IMR-90 (cell line): ENCODE results near the gene C10orf95. TPM values are rescaled to one million over a fixed set of nuclear protein-coding genes. Genes with fewer than 3 reads are reported as not detected.

Experiments
- ATAC-seq: fragments of 200-7000 bp; cut with Tn5 transposase; 2 replicates; pipeline ENCODE4 v1.9.1; 2020; ENCODE audit warnings: low read depth, mild to moderate bottlenecking, moderate library complexity
- BruUV-seq: library from RNA; stranded (reverse); fragments of 400-500 nt; replicated peaks from 2 replicates; lab custom pipeline; 2021; lab: Mats Ljungman, UMichigan
- CTCF ChIA-PET: fragments of 300-600 bp; formaldehyde crosslinking; extraction: SDS; loops from one replicate; lab custom pipeline; 2021; ENCODE audit warnings: antibody characterized with exemption; lab: Yijun Ruan, JAX
- POLR2A ChIA-PET: fragments of 300-600 bp; sonication (Branson Sonifier 250); formaldehyde crosslinking; loops from one replicate; lab custom pipeline; 2022; ENCODE audit warnings: antibody characterized with exemption; ENCODE audit not compliant: unreplicated experiment; lab: Charles Lee
- DNase-seq: peaks from one replicate; pipeline ENCODE4 v3.0.0; 2013
- H2AFZ ChIP-seq: replicated peaks from 2 replicates; pipeline ENCODE3; 2013; ENCODE audit warnings: low read length, mild to moderate bottlenecking; ENCODE audit not compliant: poor library complexity
- H2AK5ac ChIP-seq: 2 replicates; pipeline ENCODE4 v1.6.1; 2013; ENCODE audit warnings: low read depth, low read length, inconsistent platforms
- H2AK9ac ChIP-seq: replicated peaks from 2 replicates; pipeline ENCODE3; 2013; ENCODE audit warnings: mild to moderate bottlenecking, low read depth, low read length, moderate library complexity; ENCODE audit not compliant: poor library complexity
- H2BK120ac ChIP-seq: 2 replicates; pipeline ENCODE4 v1.6.1; 2013; ENCODE audit warnings: low read depth, low read length, inconsistent platforms
- H2BK15ac ChIP-seq: 3 replicates; pipeline ENCODE4 v1.6.1; 2013; ENCODE audit warnings: low read depth, low read length, inconsistent platforms
- H2BK20ac ChIP-seq: 2 replicates; pipeline ENCODE4 v1.6.1; 2013; ENCODE audit warnings: low read depth, mild to moderate bottlenecking, inconsistent platforms, low read length, moderate library complexity
- H2BK5ac ChIP-seq: 2 replicates; pipeline ENCODE4 v1.6.1; 2013; ENCODE audit warnings: mild to moderate bottlenecking, low read depth, low read length, inconsistent platforms; ENCODE audit not compliant: poor library complexity, severe bottlenecking
- H3K14ac ChIP-seq: replicated peaks from 2 replicates; pipeline ENCODE4 v1.6.1; 2013; ENCODE audit warnings: low read depth, low read length, inconsistent platforms
- H3K18ac ChIP-seq: 2 replicates; pipeline ENCODE4 v1.6.1; 2013; ENCODE audit warnings: low read depth, low read length, control low read depth
- H3K23ac ChIP-seq: 2 replicates; pipeline ENCODE4 v1.6.1; 2013; ENCODE audit warnings: low read depth, low read length, inconsistent platforms
- H3K27ac ChIP-seq: 2 replicates; pipeline ENCODE4 v1.5.1; 2013; ENCODE audit warnings: mild to moderate bottlenecking, control low read depth, low read length; ENCODE audit not compliant: insufficient read depth
- H3K27me3 ChIP-seq: 2 replicates; pipeline ENCODE4 v1.6.1; 2013; ENCODE audit warnings: low read length; ENCODE audit not compliant: control insufficient read depth, insufficient read depth
- H3K36me3 ChIP-seq: 2 replicates; pipeline ENCODE4 v1.6.1; 2013; ENCODE audit warnings: low read length, mixed read lengths; ENCODE audit not compliant: control insufficient read depth, insufficient read depth
- H3K4ac ChIP-seq: 2 replicates; pipeline ENCODE4 v1.6.1; 2013; ENCODE audit warnings: low read depth, low read length, inconsistent platforms
- H3K4me1 ChIP-seq: 2 replicates; pipeline ENCODE4 v1.6.1; 2013; ENCODE audit warnings: low read length, mixed read lengths; ENCODE audit not compliant: control insufficient read depth, insufficient read depth
- H3K4me2 ChIP-seq: 2 replicates; pipeline ENCODE4 v1.6.1; 2013; ENCODE audit warnings: low read depth, mild to moderate bottlenecking, control low read depth, low read length, moderate library complexity
- H3K4me3 ChIP-seq: 2 replicates; pipeline ENCODE4 v1.5.1; 2013; ENCODE audit warnings: low read depth, mild to moderate bottlenecking, control low read depth, low read length, moderate library complexity; ENCODE audit not compliant: insufficient read depth
- H3K56ac ChIP-seq: 2 replicates; pipeline ENCODE4 v1.6.1; 2013; ENCODE audit warnings: low read length, inconsistent platforms; ENCODE audit not compliant: insufficient read depth; ENCODE audit errors: extremely low read depth
- H3K79me1 ChIP-seq, 2 experiments: 2 replicates each; pipeline ENCODE4 v1.6.1; 2013; ENCODE audit warnings: low read length in 2 of 2, inconsistent platforms in 1 of 2, low read depth in 1 of 2
- H3K9ac ChIP-seq: 2 replicates; pipeline ENCODE4 v1.6.1; 2013; ENCODE audit warnings: low read depth, low read length, control low read depth
- H3K9me1 ChIP-seq: 2 replicates; pipeline ENCODE4 v1.6.1; 2013; ENCODE audit warnings: low read length, inconsistent platforms; ENCODE audit not compliant: insufficient read depth
- H3K9me3 ChIP-seq: 2 replicates; pipeline ENCODE4 v1.6.1; 2013; ENCODE audit warnings: low read length; ENCODE audit not compliant: control insufficient read depth, insufficient read depth
- H4K20me1 ChIP-seq: 2 replicates; pipeline ENCODE4 v1.6.1; 2013; ENCODE audit warnings: low read length, inconsistent platforms; ENCODE audit not compliant: insufficient read depth
- H4K5ac ChIP-seq: 2 replicates; pipeline ENCODE4 v1.6.1; 2013; ENCODE audit warnings: mild to moderate bottlenecking, low read depth, low read length, control low read depth
- H4K8ac ChIP-seq, 2 experiments: 2 replicates each; pipeline ENCODE4 v1.6.1; 2013; ENCODE audit warnings: low read depth in 2 of 2, low read length in 2 of 2, control low read depth in 1 of 2, inconsistent platforms in 1 of 2
- H4K91ac ChIP-seq: 2 replicates; pipeline ENCODE4 v1.6.1; 2013; ENCODE audit warnings: low read depth, low read length, inconsistent platforms; ENCODE audit not compliant: insufficient read depth
- BHLHE40 ChIP-seq: fragments of 150-350 bp; IDR thresholded peaks from 2 replicates; pipeline ENCODE4 v1.6.1; 2016; ENCODE audit warnings: mild to moderate bottlenecking, low read depth, low read length
- CEBPB ChIP-seq: IDR thresholded peaks from 2 replicates; pipeline ENCODE4 v1.6.1; 2012; ENCODE audit warnings: low read depth, low read length, improper control_type of control experiment
- CHD1 ChIP-seq: IDR thresholded peaks from 2 replicates; pipeline ENCODE4 v1.6.1; 2012; ENCODE audit warnings: low read depth, low read length, improper control_type of control experiment
- CTCF ChIP-seq: conservative IDR thresholded peaks from 2 replicates; pipeline ENCODE4 v1.5.1; 2012; ENCODE audit warnings: mild to moderate bottlenecking, low read depth, low read length, improper control_type of control experiment
- ELK1 ChIP-seq: fragments of 150-350 bp; IDR thresholded peaks from 2 replicates; pipeline ENCODE4 v1.6.1; 2016; ENCODE audit warnings: low read depth, mild to moderate bottlenecking, low read length, moderate library complexity, borderline replicate concordance
- FOS ChIP-seq: fragments of 150-350 bp; IDR thresholded peaks from 2 replicates; pipeline ENCODE4 v1.6.1; 2016; ENCODE audit warnings: low read depth, low read length
- MAFK ChIP-seq: IDR thresholded peaks from 2 replicates; pipeline ENCODE4 v1.6.1; 2012; ENCODE audit warnings: low read depth, low read length, improper control_type of control experiment
- MAZ ChIP-seq: IDR thresholded peaks from 2 replicates; pipeline ENCODE4 v1.6.1; 2012; ENCODE audit warnings: low read depth, mild to moderate bottlenecking, low read length, improper control_type of control experiment, moderate library complexity, borderline replicate concordance
- MXI1 ChIP-seq: IDR thresholded peaks from 2 replicates; pipeline ENCODE4 v1.6.1; 2012; ENCODE audit warnings: low read depth, mild to moderate bottlenecking, low read length, moderate library complexity, borderline replicate concordance
- NFE2L2 ChIP-seq: fragments of 150-350 bp; IDR thresholded peaks from 2 replicates; pipeline ENCODE4 v1.6.1; 2016; ENCODE audit warnings: low read depth, mild to moderate bottlenecking, low read length
- POLR2A ChIP-seq: IDR thresholded peaks from 2 replicates; pipeline ENCODE4 v1.6.1; 2012; ENCODE audit warnings: mild to moderate bottlenecking, low read depth, low read length
- RAD21 ChIP-seq: IDR thresholded peaks from 2 replicates; pipeline ENCODE4 v1.6.1; 2012; ENCODE audit warnings: low read length, improper control_type of control experiment
- RCOR1 ChIP-seq: IDR thresholded peaks from 2 replicates; pipeline ENCODE4 v1.6.1; 2012; ENCODE audit warnings: mild to moderate bottlenecking, low read length, improper control_type of control experiment; ENCODE audit not compliant: insufficient replicate concordance
- RFX5 ChIP-seq: IDR thresholded peaks from 2 replicates; pipeline ENCODE4 v1.8.0; 2012; ENCODE audit warnings: low read depth, mild to moderate bottlenecking, low read length, moderate library complexity
- SMC3 ChIP-seq: fragments of 150-350 bp; IDR thresholded peaks from 2 replicates; pipeline ENCODE4 v1.6.1; 2016; ENCODE audit warnings: low read depth, mild to moderate bottlenecking, antibody characterized with exemption, low read length, moderate library complexity
- USF2 ChIP-seq: fragments of 150-350 bp; IDR thresholded peaks from 2 replicates; pipeline ENCODE4 v1.6.1; 2017; ENCODE audit warnings: mild to moderate bottlenecking, antibody characterized with exemption, low read length, low read depth
- WGBS, 2 experiments: methylation state at CpG; one replicate each; pipeline versions ENCODE4 v1.1.5 to v1.1.7; 2013; ENCODE audit warnings: missing lambda C conversion rate in 2 of 2; ENCODE audit not compliant: insufficient read length in 1 of 2; ENCODE audit errors: extremely low coverage in 2 of 2; 5-methylcytosine and 5-hydroxymethylcytosine counted together
- dilution Hi-C: fragments of 300-500 bp; cut with HindIII; formaldehyde crosslinking; loops from one replicate; pipeline ENCODE4 v1.14.3; 2018; ENCODE audit warnings: low sequenced_read_pairs; ENCODE audit not compliant: unreplicated experiment
- in situ Hi-C: fragments of 300-500 bp; cut with MboI; formaldehyde crosslinking; loops from 3 replicates; pipeline ENCODE4 v1.14.3; 2019; ENCODE audit warnings: low sequenced_read_pairs, inconsistent platforms, mixed read lengths
- intact Hi-C: fragments of 100-400 bp; cut with micrococcal nuclease; formaldehyde crosslinking; loops from 2 replicates; pipeline ENCODE4 v1.10.0; 2022
- polyA plus RNA-seq, 3 experiments: library from polyadenylated mRNA; depleted of rRNA; stranded (reverse); fragments of >200 nt; gene quantifications; 2 replicates each; pipeline ENCODE4 v1.2.3, GENCODE V29; 2012; ENCODE audit warnings: low replicate concordance in 1 of 3
- total RNA-seq: library from RNA; depleted of rRNA; stranded (reverse); fragments of >200 nt; gene quantifications from 2 replicates; pipeline ENCODE4 v1.2.3, GENCODE V29; 2012

Gene C10orf95
- total and polyA plus RNA-seq, 2 of the 4 experiments (the other 2 are of a cell fraction) = not detected

- H2AK5ac ChIP-seq = no peak overlapping the region
- H3K14ac ChIP-seq = no peak overlapping the region
- H3K27me3 ChIP-seq = peaks cover 5% of the 10 kb centered on the region; the same call in 1 of the 2 replicates
- no peak overlapping the region for H3K4me2 ChIP-seq
- dilution Hi-C loops = no loop called here
- CTCF ChIA-PET = interaction anchor here (0.9 to 2.1 kb wide), 4 partner anchors 14 to 194 kb away, joined by 3 to 6 read pairs (median 5); partner anchors contain the start of gene NFKB2
- H3K79me1 ChIP-seq = peaks cover 2 to 43% of the 10 kb centered on the region in 2 experiments; a peak in 3 of 4 replicates
- no peak overlapping the region for H3K4me3 ChIP-seq
- peaks cover 13% of the 10 kb centered on the region; the same call in 1 of the 2 replicates for H3K9me1 ChIP-seq
- no peak for DNase-seq
- H3K4ac ChIP-seq = no peak overlapping the region
- TF ChIP-seq BHLHE40 = no peak
- no peak for TF ChIP-seq MAFK
- no peak for TF ChIP-seq CEBPB
- TF ChIP-seq CTCF = no peak
- no peak for TF ChIP-seq POLR2A
- TF ChIP-seq RFX5 = no peak
- no peak for TF ChIP-seq CHD1
- no peak for TF ChIP-seq RAD21
- no peak for TF ChIP-seq NFE2L2
- TF ChIP-seq FOS = no peak
- no peak for TF ChIP-seq SMC3
- TF ChIP-seq RCOR1 = no peak
- no peak for TF ChIP-seq MXI1
- TF ChIP-seq MAZ = no peak
- TF ChIP-seq ELK1 = no peak
- TF ChIP-seq USF2 = no peak
- intact Hi-C loops = no loop called here
- no peak overlapping the region for H3K23ac ChIP-seq
- no peak overlapping the region for H2BK20ac ChIP-seq
- H3K18ac ChIP-seq = no peak overlapping the region
- no peak overlapping the region for H2AFZ ChIP-seq
- no peaks in the 10 kb centered on the region for H4K20me1 ChIP-seq
- no peak overlapping the region for H4K91ac ChIP-seq
- peaks cover 11% of the 10 kb centered on the region for H3K4me1 ChIP-seq
- no peak overlapping the region for H2AK9ac ChIP-seq
- H2BK5ac ChIP-seq = no peak overlapping the region
- WGBS, 2 experiments = 100% methylated on average over 6 of the region's 13 CpGs; no CpG with 5 or more reads in 1 of the 2 experiments
- H3K9ac ChIP-seq = no peak overlapping the region
- no peak for ATAC-seq
- no peak overlapping the region for H2BK15ac ChIP-seq
- H3K27ac ChIP-seq = no peak overlapping the region
- H2BK120ac ChIP-seq = no peak overlapping the region
- no peak overlapping the region for H4K5ac ChIP-seq
- no peak overlapping the region for H4K8ac ChIP-seq
- H3K36me3 ChIP-seq = peaks cover 6% of the 10 kb centered on the region; the same call in 1 of the 2 replicates
- BruUV-seq = TSS peak; percentile 89
- no peaks in the 10 kb centered on the region for H3K9me3 ChIP-seq
- POLR2A ChIA-PET = no interaction called here
- in situ Hi-C loops = no loop called here
- no peak overlapping the region for H3K56ac ChIP-seq
Observed at GRCh38 chr10:102423372-102423968, 27.9 kb downstream of the C10orf95 start.
